Progenitor cell of endocrine pancreas (in vitro differentiated cells): ENCODE results near the gene PNISR. TPM values are rescaled to one million over a fixed set of nuclear protein-coding genes. Genes with fewer than 3 reads are reported as not detected.

Experiments used
- DNase-seq: peaks from one replicate; pipeline ENCODE4 v3.0.0; 2021; ENCODE audit warnings: low spot score; ENCODE audit not compliant: unreplicated experiment
- H3K27ac Mint-ChIP-seq: 2 replicates; pipeline ENCODE4 v1.8.0; 2021; ENCODE audit warnings: mild to moderate bottlenecking, moderate library complexity, mixed read lengths
- H3K27me3 Mint-ChIP-seq: 2 replicates; pipeline ENCODE4 v1.8.0; 2021; ENCODE audit warnings: mixed read lengths
- H3K36me3 Mint-ChIP-seq: 2 replicates; pipeline ENCODE4 v1.8.0; 2022; ENCODE audit warnings: mixed read lengths; ENCODE audit not compliant: insufficient read depth
- H3K4me1 Mint-ChIP-seq: 2 replicates; pipeline ENCODE4 v1.8.0; 2021; ENCODE audit warnings: low read depth, mixed read lengths
- H3K4me3 Mint-ChIP-seq: 2 replicates; pipeline ENCODE4 v1.8.0; 2021; ENCODE audit warnings: low read depth, mild to moderate bottlenecking, moderate library complexity, mixed read lengths
- H3K9me3 Mint-ChIP-seq: 2 replicates; pipeline ENCODE4 v1.8.0; 2021; ENCODE audit warnings: low read depth, mixed read lengths
- total RNA-seq: library from RNA; stranded (reverse); gene quantifications from 2 replicates; pipeline ENCODE4 v1.2.1, GENCODE V29; 2021
- TF ChIP-seq, protein P1 (sequence below): fragments of 200-600 bp; sonication (generic); IDR thresholded peaks from one replicate; pipeline ENCODE4 v1.5.0; 2021; ENCODE audit warnings: antibody characterized with exemption, mild to moderate bottlenecking; ENCODE audit not compliant: unreplicated experiment

The PNISR gene
- total RNA-seq, 1 donor from 2014 or later, result 207 TPM

DNA sequence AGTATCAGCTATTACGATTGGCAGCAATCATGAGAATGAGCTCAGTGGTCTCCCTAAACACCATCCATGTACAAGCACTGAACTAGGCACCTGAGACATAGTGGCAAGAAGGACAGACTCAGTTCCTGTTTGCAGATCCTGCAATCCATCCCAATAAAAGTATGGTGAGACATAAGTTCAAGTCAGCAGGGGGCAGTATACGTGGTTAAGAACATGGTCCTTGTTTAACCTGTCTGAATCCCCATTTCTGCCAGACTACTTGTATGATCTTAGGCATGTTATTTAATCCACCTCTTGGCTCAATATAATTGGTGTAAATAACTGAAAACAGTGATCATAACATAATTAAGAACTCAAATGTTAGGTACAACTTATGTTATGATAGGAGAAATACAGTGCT lies 33.2 kb upstream of the PNISR start:
- DNase-seq, result no peak
- Mint-ChIP-seq H3K27me3 (no peaks in the 10 kb centered on the region), H3K36me3 (peaks cover 37% of the 10 kb centered on the region), H3K4me3 (no peak overlapping the region), H3K9me3 (peaks cover 24% of the 10 kb centered on the region), H3K4me1 (no peaks in the 10 kb centered on the region), H3K27ac (no peak overlapping the region)
- TF ChIP-seq, protein P1, sequence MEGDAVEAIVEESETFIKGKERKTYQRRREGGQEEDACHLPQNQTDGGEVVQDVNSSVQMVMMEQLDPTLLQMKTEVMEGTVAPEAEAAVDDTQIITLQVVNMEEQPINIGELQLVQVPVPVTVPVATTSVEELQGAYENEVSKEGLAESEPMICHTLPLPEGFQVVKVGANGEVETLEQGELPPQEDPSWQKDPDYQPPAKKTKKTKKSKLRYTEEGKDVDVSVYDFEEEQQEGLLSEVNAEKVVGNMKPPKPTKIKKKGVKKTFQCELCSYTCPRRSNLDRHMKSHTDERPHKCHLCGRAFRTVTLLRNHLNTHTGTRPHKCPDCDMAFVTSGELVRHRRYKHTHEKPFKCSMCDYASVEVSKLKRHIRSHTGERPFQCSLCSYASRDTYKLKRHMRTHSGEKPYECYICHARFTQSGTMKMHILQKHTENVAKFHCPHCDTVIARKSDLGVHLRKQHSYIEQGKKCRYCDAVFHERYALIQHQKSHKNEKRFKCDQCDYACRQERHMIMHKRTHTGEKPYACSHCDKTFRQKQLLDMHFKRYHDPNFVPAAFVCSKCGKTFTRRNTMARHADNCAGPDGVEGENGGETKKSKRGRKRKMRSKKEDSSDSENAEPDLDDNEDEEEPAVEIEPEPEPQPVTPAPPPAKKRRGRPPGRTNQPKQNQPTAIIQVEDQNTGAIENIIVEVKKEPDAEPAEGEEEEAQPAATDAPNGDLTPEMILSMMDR, result peak; percentile 28

DNA sequence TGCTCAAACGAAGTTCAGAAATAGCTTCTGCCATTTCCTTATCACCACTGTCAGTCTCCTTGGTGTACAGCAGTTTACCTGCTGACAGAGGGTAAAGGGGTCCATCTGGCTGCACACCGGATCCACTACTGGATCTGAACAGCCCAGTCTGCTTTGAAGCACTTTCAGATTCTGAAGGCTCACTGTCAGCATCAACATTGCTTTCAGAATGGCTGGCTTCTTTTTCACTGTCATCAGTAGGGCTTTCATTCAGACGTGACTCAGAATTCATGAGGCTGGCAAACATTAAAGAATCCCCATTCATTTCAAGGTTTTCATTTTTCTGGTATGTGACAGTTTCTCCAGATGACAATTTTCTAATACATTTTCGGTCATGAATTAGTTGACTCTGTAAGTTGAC lies 21.0 kb upstream of the PNISR start:
- peaks cover 58% of the 10 kb centered on the region for H3K36me3 Mint-ChIP-seq
- H3K4me1 Mint-ChIP-seq, result no peaks in the 10 kb centered on the region

DNA sequence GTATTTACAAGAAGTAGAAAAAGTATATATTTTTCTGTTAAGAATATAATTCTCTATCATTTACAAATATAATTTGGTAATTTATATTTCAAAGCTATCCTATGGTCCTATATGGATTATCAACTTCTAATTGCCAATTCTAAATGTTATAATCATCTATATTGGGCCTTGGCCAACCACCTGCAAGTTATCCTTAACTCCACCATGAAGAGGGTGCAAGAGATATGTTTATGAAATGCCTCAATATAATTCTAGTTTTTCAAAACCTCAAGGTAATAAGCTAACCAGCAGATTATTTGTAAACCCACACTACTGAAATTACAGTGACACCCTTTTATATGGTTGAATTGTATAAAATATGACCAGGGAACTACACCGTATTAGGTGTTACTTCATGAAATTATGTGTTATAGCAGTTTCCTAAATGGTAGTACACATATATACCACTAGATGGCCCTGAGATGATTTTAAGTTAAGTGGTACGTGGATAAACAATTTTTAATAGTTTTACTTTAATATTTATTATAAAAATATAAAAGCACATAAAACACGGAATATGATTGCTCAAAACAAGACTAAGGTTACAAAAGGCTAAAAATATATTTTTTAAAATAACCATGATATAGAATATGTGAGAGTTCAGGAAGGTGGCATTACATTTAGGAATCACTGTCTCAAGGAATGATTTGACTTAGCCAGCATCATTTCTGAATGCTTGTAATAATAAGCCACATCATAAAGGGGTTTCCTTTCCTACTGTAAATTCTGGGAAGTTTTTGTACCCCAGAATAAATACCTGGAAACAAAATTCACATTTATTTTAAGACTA lies 9.8 kb upstream of the PNISR start:
- no peak for DNase-seq

More for the DNA sequence above, 21.0 kb upstream of the PNISR start:
- Mint-ChIP-seq H3K27me3 (no peaks in the 10 kb centered on the region), H3K27ac (no peak overlapping the region), H3K9me3 (peaks cover 28% of the 10 kb centered on the region), H3K4me3 (no peak overlapping the region)
- TF ChIP-seq, protein P1, result no peak
- DNase-seq, result no peak

DNA sequence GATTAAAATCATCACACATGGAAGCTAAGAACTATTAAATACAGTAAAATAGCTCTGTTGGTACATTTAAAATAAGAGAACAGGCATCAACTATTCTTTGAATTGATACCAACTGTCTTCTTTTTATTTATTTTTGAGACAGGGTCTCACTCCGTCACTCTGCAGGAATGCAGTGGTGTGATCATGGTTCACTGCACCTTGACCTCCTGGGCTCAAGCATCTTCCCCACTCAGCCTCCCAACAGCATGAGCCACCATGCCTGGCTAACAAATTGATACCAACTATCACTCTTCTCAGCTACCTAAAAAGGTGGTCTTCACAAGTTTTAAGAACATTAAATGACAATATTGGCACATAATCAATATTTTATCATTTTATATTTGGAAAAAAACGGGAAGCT lies 7.8 kb upstream of the PNISR start:
- H3K4me3 Mint-ChIP-seq, result no peak overlapping the region
- peaks cover 5% of the 10 kb centered on the region for H3K4me1 Mint-ChIP-seq
- H3K27ac Mint-ChIP-seq, result no peak overlapping the region
- H3K27me3 Mint-ChIP-seq, result no peaks in the 10 kb centered on the region
- DNase-seq, result no peak
- no peaks in the 10 kb centered on the region for H3K36me3 Mint-ChIP-seq
- TF ChIP-seq, protein P1, result no peak
- no peaks in the 10 kb centered on the region for H3K9me3 Mint-ChIP-seq

More for the DNA sequence above, 9.8 kb upstream of the PNISR start:
- no peak overlapping the region for H3K4me3 Mint-ChIP-seq
- TF ChIP-seq, protein P1, result peak; percentile 68
- H3K27me3 Mint-ChIP-seq, result no peaks in the 10 kb centered on the region
- no peaks in the 10 kb centered on the region for H3K4me1 Mint-ChIP-seq
- H3K9me3 Mint-ChIP-seq, result no peaks in the 10 kb centered on the region
- H3K27ac Mint-ChIP-seq, result no peak overlapping the region
- no peaks in the 10 kb centered on the region for H3K36me3 Mint-ChIP-seq

DNA sequence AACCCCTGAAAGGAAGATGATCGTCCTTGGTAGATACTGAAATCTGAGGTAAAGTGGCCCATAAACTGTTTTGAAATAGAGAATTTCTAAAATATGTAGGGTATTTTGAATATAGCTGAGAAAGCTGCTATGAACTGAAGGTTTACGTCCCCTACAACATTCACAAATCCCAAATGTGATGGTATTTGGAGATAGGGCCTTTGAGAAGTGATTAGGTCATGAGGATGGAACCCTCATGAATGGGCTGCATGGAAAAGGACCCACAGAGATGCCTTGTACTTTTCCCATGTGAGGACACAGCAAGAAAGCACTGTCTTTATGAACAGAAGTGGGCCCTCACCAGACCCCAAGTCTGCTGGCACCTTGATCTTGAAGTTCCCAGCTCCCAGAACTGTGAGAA lies 6.8 kb upstream of the PNISR start:
- TF ChIP-seq, protein P1, result no peak
- Mint-ChIP-seq H3K9me3 (no peaks in the 10 kb centered on the region), H3K27ac (no peak overlapping the region), H3K4me1 (peaks cover 7% of the 10 kb centered on the region), H3K27me3 (no peaks in the 10 kb centered on the region), H3K4me3 (no peak overlapping the region), H3K36me3 (no peaks in the 10 kb centered on the region)
- no peak for DNase-seq
